Measurements from ENCODE around the gene CBFA2T3. TPM values are rescaled to one million over a fixed set of nuclear protein-coding genes. Genes with fewer than 3 reads are reported as not detected.

Gene CBFA2T3
- total RNA-seq (2021; fragmentation: NEBNext Ultra II Directional; extraction: Animal tissue kit (Norgen Biotek cat#: 25700)) = not detected
- long read RNA-seq = 0 reads

GRCh38 chr16:88977018-88977811, at the start of gene CBFA2T3:
TSS of gene CBFA2T3 (minus strand) at chr16:88977207. CDS start at chr16:88976807, 400 bp downstream.
- Mint-ChIP-seq H3K4me3 (no peak within 1 kb of the TSS), H3K27me3 (ENCODE audit: insufficient read depth) (peaks cover 35% of the 10 kb centered on the region), H3K9me3 (no peaks in the 10 kb centered on the region), H3K36me3 (ENCODE audit: low read depth) (no peaks in the 10 kb centered on the region), H3K27ac (no peak within 1 kb of the TSS), H3K4me1 (ENCODE audit: low read depth) (no peaks in the 10 kb centered on the region)
- no peak for TF ChIP-seq CTCF (IDR thresholded peaks at IDR 0.05)
- no peak for DNase-seq

GRCh38 chr16:89026121-89026612, 49.2 kb upstream of the CBFA2T3 start:
- Mint-ChIP-seq H3K9me3 (peaks cover 15% of the 10 kb centered on the region), H3K27me3 (ENCODE audit: insufficient read depth) (peaks cover 18% of the 10 kb centered on the region), H3K4me1 (ENCODE audit: low read depth) (no peaks in the 10 kb centered on the region), H3K36me3 (ENCODE audit: low read depth) (peaks cover 8% of the 10 kb centered on the region; the same call in 1 of the 2 replicates), H3K4me3 (no peak overlapping the region), H3K27ac (no peak overlapping the region)
- no peak for TF ChIP-seq CTCF (IDR thresholded peaks at IDR 0.05)
- no peak for DNase-seq

GRCh38 chr16:89025636-89026035, 48.6 kb upstream of the CBFA2T3 start:
- H3K4me1 Mint-ChIP-seq (ENCODE audit: low read depth) = no peaks in the 10 kb centered on the region
- H3K4me3 Mint-ChIP-seq = no peak overlapping the region
- peaks cover 10% of the 10 kb centered on the region for H3K9me3 Mint-ChIP-seq
- H3K27ac Mint-ChIP-seq = no peak overlapping the region
- peaks cover 8% of the 10 kb centered on the region; the same call in 1 of the 2 replicates for H3K36me3 Mint-ChIP-seq (ENCODE audit: low read depth)
- peaks cover 20% of the 10 kb centered on the region for H3K27me3 Mint-ChIP-seq (ENCODE audit: insufficient read depth)
- no peak for TF ChIP-seq CTCF (IDR thresholded peaks at IDR 0.05)
- no peak for DNase-seq

DNA sequence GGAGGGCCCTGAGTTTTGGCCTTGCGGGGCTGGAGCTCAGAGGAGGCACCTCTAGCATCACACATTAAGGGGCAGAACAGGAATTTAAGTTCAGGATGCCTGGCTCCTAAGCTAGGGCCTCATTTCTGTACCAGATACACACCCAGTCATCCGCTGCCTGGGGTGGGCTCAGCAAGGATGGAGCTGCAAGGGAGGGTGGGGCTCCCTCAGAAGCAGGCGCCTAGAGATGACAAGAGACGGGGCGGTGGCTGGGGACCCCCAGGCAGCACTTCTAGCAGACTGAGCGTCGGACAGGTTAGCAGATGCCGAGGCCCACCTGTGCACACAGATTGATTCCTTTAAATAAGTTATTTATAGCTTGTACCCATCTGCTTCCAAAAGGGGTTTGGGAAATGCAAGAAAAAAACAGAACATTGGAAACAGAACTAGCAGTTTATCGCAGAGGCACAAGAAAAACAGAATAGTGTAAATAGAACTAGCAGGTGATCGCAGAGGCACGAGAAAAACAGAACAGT, 47.6 kb upstream of the CBFA2T3 start:
- H3K9me3 Mint-ChIP-seq = peaks cover 10% of the 10 kb centered on the region
- no peak for TF ChIP-seq CTCF (IDR thresholded peaks at IDR 0.05)
- no peak overlapping the region for H3K27ac Mint-ChIP-seq
- DNase-seq = no peak
- peaks cover 8% of the 10 kb centered on the region; the same call in 1 of the 2 replicates for H3K36me3 Mint-ChIP-seq (ENCODE audit: low read depth)
- peaks cover 25% of the 10 kb centered on the region for H3K27me3 Mint-ChIP-seq (ENCODE audit: insufficient read depth)
- no peak overlapping the region for H3K4me3 Mint-ChIP-seq
- H3K4me1 Mint-ChIP-seq (ENCODE audit: low read depth) = no peaks in the 10 kb centered on the region

DNA sequence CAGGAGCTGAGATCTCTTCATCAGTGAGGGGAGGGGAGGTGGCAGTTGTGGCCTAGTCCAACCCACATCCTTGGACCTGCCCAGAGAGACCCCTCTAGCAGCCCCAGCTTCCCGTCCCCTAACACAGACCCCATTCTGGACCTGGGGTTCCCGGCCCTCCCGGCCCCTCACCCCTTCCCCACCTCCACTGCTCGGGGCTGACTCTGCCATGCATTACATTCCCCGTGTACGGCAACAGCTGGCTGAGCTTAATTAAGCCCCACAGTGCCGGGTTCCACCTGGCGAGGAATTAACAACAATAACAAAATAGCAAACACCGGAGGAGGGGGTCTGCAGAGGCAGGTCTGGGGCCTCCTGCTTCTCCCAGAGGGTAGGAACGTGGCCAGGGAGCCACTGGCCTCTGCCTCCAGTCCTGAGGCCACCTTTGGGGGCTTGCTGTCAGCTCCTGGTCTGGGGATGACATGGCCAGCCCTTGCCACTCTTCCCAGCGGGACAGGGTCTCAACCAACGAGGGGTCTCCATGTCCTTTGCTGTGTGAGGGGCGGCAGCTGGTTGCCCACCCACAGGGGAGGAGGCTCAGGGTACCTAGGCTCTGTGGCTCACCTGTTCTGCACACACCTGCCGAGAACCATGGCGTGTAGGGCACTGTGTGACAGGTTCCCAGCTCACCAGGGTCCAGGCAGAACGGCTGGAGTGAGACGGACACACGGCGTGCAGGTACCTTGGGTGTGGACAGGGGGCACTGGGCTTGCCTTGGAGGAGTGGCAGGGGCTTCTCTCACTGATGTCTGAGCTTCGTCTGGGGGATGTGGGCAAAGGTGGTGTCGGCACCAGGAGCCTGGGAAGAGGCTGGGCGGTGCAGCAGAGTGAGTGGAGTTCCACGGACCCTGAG, 46.9 kb upstream of the CBFA2T3 start:
- Mint-ChIP-seq H3K4me1 (ENCODE audit: low read depth) (no peaks in the 10 kb centered on the region), H3K27ac (no peak overlapping the region), H3K27me3 (ENCODE audit: insufficient read depth) (peaks cover 25% of the 10 kb centered on the region), H3K4me3 (no peak overlapping the region), H3K9me3 (peaks cover 10% of the 10 kb centered on the region), H3K36me3 (ENCODE audit: low read depth) (peaks cover 8% of the 10 kb centered on the region; the same call in 1 of the 2 replicates)
- TF ChIP-seq CTCF (IDR thresholded peaks at IDR 0.05) = no peak
- no peak for DNase-seq
